GM12872 (cell line): ENCODE measurements around the gene COX7B2.

Source experiments
- TF ChIP-seq, protein P1 (sequence below): IDR thresholded peaks from 3 replicates; pipeline ENCODE4 v1.5.1; 2011; ENCODE audit warnings: low read depth, mild to moderate bottlenecking, low read length, moderate library complexity; ENCODE audit not compliant: insufficient read depth

The COX7B2 gene

DNA sequence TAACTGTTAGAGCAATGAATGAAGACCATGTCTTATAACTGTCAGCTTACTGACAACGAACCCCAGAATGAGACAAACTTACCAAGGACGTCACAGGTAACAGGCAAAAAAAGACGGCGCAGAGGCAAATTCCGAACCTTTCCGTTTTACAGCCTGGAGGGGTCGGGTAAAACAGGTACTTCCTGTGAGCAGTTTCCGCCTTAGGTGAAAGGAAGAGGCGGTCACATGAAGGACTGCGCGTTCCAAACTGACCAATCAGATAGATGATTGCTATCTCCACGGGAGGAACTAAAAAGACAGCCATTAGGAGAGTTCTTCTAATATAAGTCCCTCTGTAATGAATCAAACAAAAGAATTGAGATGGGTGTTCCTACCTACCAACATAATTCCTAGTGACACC lies at the start of gene COX7B2:
Gene COX7B2, minus strand, starts transcription at position 168 of the 400 bp plus-strand sequence. CDS start 174,053 bp downstream, outside the sequence.
- TF ChIP-seq, protein P1, sequence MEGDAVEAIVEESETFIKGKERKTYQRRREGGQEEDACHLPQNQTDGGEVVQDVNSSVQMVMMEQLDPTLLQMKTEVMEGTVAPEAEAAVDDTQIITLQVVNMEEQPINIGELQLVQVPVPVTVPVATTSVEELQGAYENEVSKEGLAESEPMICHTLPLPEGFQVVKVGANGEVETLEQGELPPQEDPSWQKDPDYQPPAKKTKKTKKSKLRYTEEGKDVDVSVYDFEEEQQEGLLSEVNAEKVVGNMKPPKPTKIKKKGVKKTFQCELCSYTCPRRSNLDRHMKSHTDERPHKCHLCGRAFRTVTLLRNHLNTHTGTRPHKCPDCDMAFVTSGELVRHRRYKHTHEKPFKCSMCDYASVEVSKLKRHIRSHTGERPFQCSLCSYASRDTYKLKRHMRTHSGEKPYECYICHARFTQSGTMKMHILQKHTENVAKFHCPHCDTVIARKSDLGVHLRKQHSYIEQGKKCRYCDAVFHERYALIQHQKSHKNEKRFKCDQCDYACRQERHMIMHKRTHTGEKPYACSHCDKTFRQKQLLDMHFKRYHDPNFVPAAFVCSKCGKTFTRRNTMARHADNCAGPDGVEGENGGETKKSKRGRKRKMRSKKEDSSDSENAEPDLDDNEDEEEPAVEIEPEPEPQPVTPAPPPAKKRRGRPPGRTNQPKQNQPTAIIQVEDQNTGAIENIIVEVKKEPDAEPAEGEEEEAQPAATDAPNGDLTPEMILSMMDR: no peak

- TF ChIP-seq, protein P1: no peak
Observed at GRCh38 chr4:46956451-46956850, 47.4 kb upstream of the COX7B2 start.

DNA sequence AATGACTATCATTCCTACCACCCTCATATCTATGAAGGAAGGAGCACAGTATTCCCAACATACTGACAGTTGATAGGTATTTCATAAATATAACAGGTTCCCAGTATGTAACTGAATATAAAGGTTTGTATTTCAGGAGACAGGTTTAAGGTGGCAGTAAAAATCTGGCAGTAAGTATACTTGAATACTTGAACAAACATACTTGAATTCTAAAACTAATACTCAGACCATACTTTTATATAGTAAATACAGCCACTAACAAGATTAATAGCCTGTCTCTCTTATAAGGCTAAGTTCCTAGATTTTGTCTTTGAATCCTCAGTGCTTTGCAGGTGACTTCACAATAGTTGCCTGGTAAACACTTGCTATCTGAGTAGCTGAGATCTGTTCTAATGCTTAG lies 46.6 kb upstream of the COX7B2 start:
- TF ChIP-seq, protein P1: no peak

GRCh38 chr4:46954643-46955042 lies 45.6 kb upstream of the COX7B2 start:
- TF ChIP-seq, protein P1: no peak

GRCh38 chr4:46953564-46953963 lies 44.5 kb upstream of the COX7B2 start:
- TF ChIP-seq, protein P1: no peak

GRCh38 chr4:46952451-46952850 lies 43.4 kb upstream of the COX7B2 start:
- TF ChIP-seq, protein P1: no peak

DNA sequence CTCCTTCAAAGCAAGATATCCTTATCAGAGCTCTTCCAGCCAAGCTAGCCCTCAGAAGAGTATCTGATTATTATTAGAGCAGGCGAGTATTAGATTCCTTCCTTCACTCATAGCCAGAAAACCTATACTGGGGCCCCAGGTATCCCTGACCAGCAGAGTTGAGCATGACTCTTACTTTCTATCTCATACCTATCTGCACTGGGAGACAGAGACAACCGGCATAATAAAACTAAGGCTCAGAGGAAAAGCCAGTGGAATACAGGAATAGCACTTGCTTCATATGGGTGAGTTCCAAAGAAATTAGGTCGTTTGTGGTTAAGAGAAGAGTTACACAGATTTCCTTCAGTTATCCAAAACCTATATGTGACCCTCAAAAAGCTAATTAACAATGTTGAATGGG lies 41.8 kb upstream of the COX7B2 start:
- TF ChIP-seq, protein P1: no peak

- TF ChIP-seq, protein P1: no peak
Observed at GRCh38 chr4:46949822-46950221, 40.8 kb upstream of the COX7B2 start.
